GM21825 (cell line): ENCODE data around the gene SPAG17.
"Not testable (repeated sequence)": the region's sequence is repeated elsewhere in the genome, so short reads cannot be mapped to it uniquely, and the experiment has no call there.

ENCODE experiments used
- ATAC-seq: cut with Tn5 transposase; IDR thresholded peaks from one replicate; pipeline ENCODE4 v1.9.1; 2021; ENCODE audit warnings: mild to moderate bottlenecking, moderate library complexity; ENCODE audit not compliant: unreplicated experiment

The SPAG17 gene

GRCh38 chr1:117985973-117986372 lies 199.1 kb downstream of the SPAG17 start:
- no peak for ATAC-seq

- no peak for ATAC-seq
Measured at GRCh38 chr1:117985239-117985638, 199.8 kb downstream of the SPAG17 start.

- ATAC-seq, result no peak
Measured at GRCh38 chr1:117981455-117982192, 203.4 kb downstream of the SPAG17 start.

- no peak for ATAC-seq
Measured at GRCh38 chr1:117976381-117976780, 208.6 kb downstream of the SPAG17 start.

- ATAC-seq, result no peak
Measured at GRCh38 chr1:117971777-117972176, 213.3 kb downstream of the SPAG17 start.

GRCh38 chr1:117970252-117970651 lies 214.8 kb downstream of the SPAG17 start:
- no peak for ATAC-seq

GRCh38 chr1:117967881-117968280 lies 217.1 kb downstream of the SPAG17 start:
- ATAC-seq, result no peak

- ATAC-seq, result no peak
Measured at GRCh38 chr1:117967477-117967876, 217.6 kb downstream of the SPAG17 start.

- ATAC-seq, result no peak
Measured at GRCh38 chr1:117964290-117965038, 220.6 kb downstream of the SPAG17 start.

GRCh38 chr1:117959364-117959763 lies 225.7 kb downstream of the SPAG17 start:
- no peak for ATAC-seq

- ATAC-seq, result no peak
Measured at GRCh38 chr1:117952386-117952785, 232.6 kb downstream of the SPAG17 start.

GRCh38 chr1:117942293-117942692 lies 242.7 kb downstream of the SPAG17 start:
- ATAC-seq, result no peak

GRCh38 chr1:117933769-117934168 lies 251.3 kb downstream of the SPAG17 start:
- ATAC-seq, result no peak

- ATAC-seq, result no peak
Measured at GRCh38 chr1:117932576-117932975, 252.5 kb downstream of the SPAG17 start.

GRCh38 chr1:117930484-117930883 lies 254.5 kb downstream of the SPAG17 start:
- ATAC-seq, result no peak

- ATAC-seq, result no peak
Measured at GRCh38 chr1:117930173-117930447, 254.9 kb downstream of the SPAG17 start.

- ATAC-seq, result peak; percentile 95
Measured at GRCh38 chr1:117929343-117930172, 255.5 kb downstream of the SPAG17 start, which contains the start of the genes GDAP2 and WDR3. Gene GDAP2, minus strand, starts transcription at chr1:117929621. Its CDS starts 9,264 bp downstream, at chr1:117920357. Gene WDR3, plus strand, starts transcription at chr1:117929739. Its CDS starts 3,581 bp downstream, at chr1:117933320.

- ATAC-seq, result peak; percentile 45
Measured at GRCh38 chr1:117928881-117929342, 256.1 kb downstream of the SPAG17 start.

- no peak for ATAC-seq
Measured at GRCh38 chr1:117925981-117926380, 259.0 kb downstream of the SPAG17 start.

GRCh38 chr1:117922717-117923116 lies 262.3 kb downstream of the SPAG17 start:
- not testable (repeated sequence) for ATAC-seq

- ATAC-seq, result no peak
Measured at GRCh38 chr1:117921991-117922390, 263.0 kb downstream of the SPAG17 start.
